ENCODE data around the gene FKRP.

Gene FKRP

DNA sequence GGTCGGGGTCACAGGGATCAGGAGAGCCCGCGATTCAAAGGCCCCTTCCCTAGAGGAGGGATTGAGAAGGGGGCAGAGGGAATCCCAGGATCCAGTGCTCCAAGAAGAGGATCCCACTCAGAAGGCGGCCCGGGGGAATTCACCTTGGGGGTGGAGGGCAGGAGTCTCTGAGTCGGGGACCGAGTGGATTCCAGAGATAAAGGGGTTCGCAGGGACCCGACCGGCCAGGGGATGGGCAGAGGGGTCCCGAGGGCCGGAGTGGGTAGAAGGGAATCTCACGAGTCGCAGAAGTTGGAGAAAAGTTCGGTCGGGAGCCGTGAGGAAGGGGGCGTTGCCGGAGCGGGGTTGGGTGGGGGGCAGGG, 29.2 kb upstream of the FKRP start:
- TF ChIP-seq, protein P1, sequence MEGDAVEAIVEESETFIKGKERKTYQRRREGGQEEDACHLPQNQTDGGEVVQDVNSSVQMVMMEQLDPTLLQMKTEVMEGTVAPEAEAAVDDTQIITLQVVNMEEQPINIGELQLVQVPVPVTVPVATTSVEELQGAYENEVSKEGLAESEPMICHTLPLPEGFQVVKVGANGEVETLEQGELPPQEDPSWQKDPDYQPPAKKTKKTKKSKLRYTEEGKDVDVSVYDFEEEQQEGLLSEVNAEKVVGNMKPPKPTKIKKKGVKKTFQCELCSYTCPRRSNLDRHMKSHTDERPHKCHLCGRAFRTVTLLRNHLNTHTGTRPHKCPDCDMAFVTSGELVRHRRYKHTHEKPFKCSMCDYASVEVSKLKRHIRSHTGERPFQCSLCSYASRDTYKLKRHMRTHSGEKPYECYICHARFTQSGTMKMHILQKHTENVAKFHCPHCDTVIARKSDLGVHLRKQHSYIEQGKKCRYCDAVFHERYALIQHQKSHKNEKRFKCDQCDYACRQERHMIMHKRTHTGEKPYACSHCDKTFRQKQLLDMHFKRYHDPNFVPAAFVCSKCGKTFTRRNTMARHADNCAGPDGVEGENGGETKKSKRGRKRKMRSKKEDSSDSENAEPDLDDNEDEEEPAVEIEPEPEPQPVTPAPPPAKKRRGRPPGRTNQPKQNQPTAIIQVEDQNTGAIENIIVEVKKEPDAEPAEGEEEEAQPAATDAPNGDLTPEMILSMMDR (IDR thresholded peaks at IDR 0.05; ENCODE audit: low read depth, low read length, missing control alignments), result no peak
- H3K4me3 ChIP-seq (ENCODE audit: low read depth, low read length), result peak overlapping the region; percentile 72
- DNase-seq (ENCODE audit: low read depth), result no peak

DNA sequence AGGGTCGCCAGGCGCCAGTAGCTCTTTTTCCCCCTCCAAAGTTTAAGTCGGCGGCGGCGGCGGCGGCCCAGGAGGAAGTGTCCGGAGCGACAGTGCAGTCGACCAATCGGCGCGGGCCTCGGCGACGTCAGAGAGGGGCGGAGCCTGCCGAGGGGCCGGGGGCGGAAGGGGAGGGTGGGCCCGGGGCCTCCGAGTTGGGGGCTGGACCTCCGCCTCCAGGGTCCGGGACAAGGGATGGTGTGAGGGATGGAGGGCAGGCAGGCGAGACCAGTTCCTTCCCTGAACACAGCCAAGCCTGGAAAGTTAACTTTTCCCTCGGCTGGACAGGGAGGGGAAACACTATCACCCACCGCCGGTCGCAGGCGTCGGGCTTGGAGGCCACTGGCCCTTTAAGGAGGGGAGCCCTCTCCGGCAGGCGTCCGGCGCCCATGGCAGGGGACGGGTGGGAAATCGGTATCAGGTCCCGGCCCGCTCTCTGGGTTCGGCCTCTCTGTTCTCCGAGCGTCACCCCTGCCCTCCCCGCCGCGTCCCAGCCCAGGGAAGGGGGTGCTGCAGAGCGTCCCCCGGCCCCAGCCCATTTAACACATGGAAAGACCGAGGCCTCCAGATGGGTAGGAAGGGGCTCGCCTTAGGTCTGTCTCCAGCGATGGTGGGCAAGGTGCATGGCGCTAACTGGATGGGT, 28.7 kb upstream of the FKRP start, which contains the start of gene PRKD2:
PRKD2 (minus strand) TSS at position 81 of the 682 bp plus-strand sequence. CDS start 744 bp downstream, outside the sequence.
- peak within 1 kb of the TSS; percentile 72 for H3K4me3 ChIP-seq (ENCODE audit: low read depth, low read length)
- DNase-seq (ENCODE audit: low read depth), result no peak
- TF ChIP-seq, protein P1 (IDR thresholded peaks at IDR 0.05; ENCODE audit: low read depth, low read length, missing control alignments), result no peak

DNA sequence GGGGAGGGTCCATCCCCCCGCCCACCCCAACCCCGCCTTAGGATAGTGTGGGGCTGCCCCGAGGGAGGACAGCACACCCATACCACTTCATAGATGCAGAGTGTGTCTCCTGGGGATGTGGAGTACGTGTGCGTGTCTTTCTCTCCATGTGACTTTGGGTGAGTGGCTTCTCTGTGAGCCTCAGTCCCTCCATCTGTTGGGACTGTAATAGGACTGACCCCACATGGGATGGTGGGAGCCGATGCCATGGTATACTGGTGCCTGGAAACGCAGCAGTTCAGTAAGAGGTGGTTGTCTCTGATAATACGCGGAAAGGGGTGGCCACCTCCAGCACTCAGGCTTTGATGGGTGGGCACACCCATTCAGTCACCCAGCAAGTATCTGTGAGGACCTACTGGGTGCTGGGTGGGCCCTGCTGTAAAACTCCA, 28.1 kb upstream of the FKRP start:
- TF ChIP-seq, protein P1 (IDR thresholded peaks at IDR 0.05; ENCODE audit: low read depth, low read length, missing control alignments), result no peak
- peak overlapping the region; percentile 72 for H3K4me3 ChIP-seq (ENCODE audit: low read depth, low read length)
- DNase-seq (ENCODE audit: low read depth), result no peak

DNA sequence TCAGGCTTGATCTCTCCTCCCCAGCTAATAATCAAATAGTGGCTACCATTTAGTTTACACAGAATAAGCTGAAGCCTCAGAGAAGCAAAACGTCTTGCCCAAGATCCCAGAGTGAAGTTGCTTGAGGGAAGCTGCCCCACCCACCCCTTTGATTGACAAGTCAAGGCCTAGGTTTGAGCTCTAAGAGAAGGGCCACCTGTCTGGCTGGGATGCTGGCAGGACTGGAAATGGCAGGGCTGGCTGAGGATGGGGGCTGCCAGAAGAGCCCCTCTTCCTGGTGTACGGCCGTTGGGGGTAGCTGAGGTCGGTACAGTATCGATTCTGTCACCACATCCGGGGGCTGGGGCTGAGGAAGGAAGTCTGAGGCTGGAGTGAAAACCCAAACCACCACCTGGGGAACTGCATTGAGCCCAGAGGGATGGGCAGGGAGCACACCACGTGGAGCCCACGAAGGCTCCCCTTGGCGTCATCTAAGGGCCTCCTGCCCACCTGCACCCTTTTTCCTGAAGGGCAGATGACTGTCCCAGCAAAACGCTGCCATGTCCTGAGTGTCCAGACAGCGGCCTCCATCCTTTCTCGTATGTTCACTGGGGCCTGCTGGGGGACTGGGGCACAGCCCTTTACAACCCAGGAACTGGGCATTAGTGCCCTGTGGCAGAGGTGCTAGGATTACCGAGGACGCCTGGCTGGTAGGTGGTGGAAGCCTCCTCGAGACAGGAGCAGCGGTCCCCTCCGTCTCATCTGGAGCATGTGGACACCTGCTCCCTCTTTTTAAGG, 27.5 kb upstream of the FKRP start:
- DNase-seq (ENCODE audit: low read depth), result peak; percentile 75
- TF ChIP-seq, protein P1 (IDR thresholded peaks at IDR 0.05; ENCODE audit: low read depth, low read length, missing control alignments), result no peak
- peak overlapping the region; percentile 72 for H3K4me3 ChIP-seq (ENCODE audit: low read depth, low read length)

DNA sequence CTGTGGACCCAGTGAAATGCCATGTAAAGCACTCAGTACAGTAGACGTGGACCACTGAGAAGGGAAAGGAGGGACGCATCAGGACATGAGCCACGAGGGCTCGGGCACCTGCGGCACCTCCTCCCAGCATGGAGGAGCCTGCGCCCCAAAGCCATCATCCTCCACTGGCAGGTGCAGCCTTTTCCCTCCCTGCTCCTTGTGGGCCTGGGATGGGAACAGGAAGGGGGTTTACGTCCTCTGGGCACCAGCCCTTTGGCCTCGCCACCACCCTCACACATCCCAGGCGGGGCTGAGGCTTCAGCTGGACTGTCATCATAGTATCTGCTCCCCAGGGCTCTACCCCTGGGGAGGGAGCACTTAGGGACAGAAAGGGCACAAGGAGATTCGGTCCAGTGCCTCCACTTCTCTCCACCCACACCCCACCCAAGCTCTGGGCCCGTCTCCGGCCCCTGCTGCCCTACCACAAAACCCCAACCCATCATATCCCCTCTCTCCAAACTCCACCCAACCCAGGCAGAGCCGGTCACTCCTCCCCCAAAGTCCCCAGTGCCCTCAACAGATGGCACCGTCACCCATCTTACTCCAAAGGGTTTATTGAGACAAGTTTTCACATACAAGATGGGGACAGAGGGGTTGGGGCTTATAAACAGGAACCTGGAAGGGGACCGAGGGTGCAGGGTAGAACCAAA, 26.8 kb upstream of the FKRP start:
- TF ChIP-seq, protein P1 (IDR thresholded peaks at IDR 0.05; ENCODE audit: low read depth, low read length, missing control alignments), result no peak
- H3K4me3 ChIP-seq (ENCODE audit: low read depth, low read length), result peak overlapping the region; percentile 11
- DNase-seq (ENCODE audit: low read depth), result peak; percentile 72

DNA sequence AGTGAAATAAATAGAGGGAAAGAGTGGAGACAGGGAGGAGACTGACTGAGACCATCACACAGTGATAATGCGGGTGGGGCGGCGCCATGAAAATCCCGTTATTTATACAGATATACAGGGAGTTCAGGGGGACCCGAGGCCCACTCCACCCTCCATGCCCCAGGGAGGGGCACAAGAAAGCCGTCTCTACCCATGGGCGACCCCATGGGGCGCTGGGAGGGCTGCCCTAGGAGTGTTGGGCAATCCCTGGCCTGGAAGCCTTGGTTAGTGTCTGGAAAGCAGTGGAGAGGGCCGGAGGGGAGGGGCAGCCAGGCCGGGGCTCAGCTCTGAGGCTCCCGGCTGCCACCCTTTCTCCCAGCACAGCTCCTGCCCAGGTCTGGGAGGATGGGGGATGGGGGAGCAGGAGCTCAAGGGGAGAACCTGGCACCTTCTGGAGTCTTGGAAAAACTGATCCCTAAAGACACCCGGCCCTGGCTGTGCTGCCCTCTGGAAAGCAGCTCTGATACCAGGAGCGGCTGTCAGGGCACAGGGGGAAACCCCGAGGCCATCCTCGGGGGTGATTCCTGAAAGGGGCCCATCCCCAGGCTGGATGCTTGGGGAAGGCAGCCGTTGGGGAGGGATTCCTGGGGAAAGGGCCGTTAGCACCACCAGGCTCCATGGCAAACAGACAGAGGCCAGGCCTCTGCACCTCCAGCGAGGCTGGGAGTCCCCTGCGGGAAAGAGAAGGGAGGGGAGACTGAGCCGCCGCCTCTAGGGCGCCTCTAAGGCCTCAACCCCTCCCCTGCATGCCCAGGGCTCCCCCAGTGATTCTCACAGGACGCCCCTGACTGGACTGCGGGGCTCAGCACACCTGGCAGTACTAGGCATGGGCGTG, 26.0 kb upstream of the FKRP start:
- TF ChIP-seq, protein P1 (IDR thresholded peaks at IDR 0.05; ENCODE audit: low read depth, low read length, missing control alignments), result no peak
- no peak overlapping the region for H3K4me3 ChIP-seq (ENCODE audit: low read depth, low read length)
- no peak for DNase-seq (ENCODE audit: low read depth)

Data from GM12864 (cell line).